Measurements from ENCODE around the gene FAM20C. TPM values are rescaled to one million over a fixed set of nuclear protein-coding genes. Genes with fewer than 3 reads are reported as not detected.
"Not testable (repeated sequence)": the region's sequence is repeated elsewhere in the genome, so short reads cannot be mapped to it uniquely, and the experiment has no call there.

Gene FAM20C
- total RNA-seq, 1 experiment from 2014 or later, result 34.0 TPM

GRCh38 chr7:262631-263311 is 70.4 kb downstream of the FAM20C start:
- H3K27me3 ChIP-seq (replicated peaks; ENCODE audit: control insufficient read depth, insufficient read depth, low read length); H3K4me1 Mint-ChIP-seq (ENCODE audit: low read depth, unreplicated experiment); H3K4me1 ChIP-seq; H3K27me3 Mint-ChIP-seq (ENCODE audit: insufficient read depth, unreplicated experiment); H3K36me3 ChIP-seq (ENCODE audit: control insufficient read depth, insufficient read depth, low read length); POLR2A ChIA-PET; intact Hi-C loops (cut with micrococcal nuclease; ENCODE audit: unreplicated experiment); BruUV-seq (replicated peaks); H3K4me3 ChIP-seq (ENCODE audit: low read depth, low read length): not testable (repeated sequence)
- H3K9me3 ChIP-seq, result peaks cover 14% of the 10 kb centered on the region
- peak; percentile 57 to 78 for DNase-seq
- Mint-ChIP-seq H3K27ac (ENCODE audit: unreplicated experiment) (peak overlapping the region; percentile 85), H3K4me3 (ENCODE audit: unreplicated experiment) (peak overlapping the region; percentile 30), H3K36me3 (ENCODE audit: insufficient read depth, unreplicated experiment) (peaks cover 43% of the 10 kb centered on the region), H3K9me3 (ENCODE audit: unreplicated experiment) (peaks cover 11% of the 10 kb centered on the region)
- TF ChIP-seq CTCF (IDR thresholded peaks at IDR 0.05; ENCODE audit: insufficient read depth in 1 of 2, low read depth in 1 of 2, low read length in 1 of 2, severe bottlenecking in 1 of 2, unreplicated experiment in 1 of 2), result peak in 1 of 2 experiments; percentile 85
- CTCF ChIA-PET, result interaction anchor here (1.1 to 1.2 kb wide), 2 partner anchors 22 to 56 kb away, joined by 4 to 7 read pairs; no protein-coding TSS in a partner anchor

GRCh38 chr7:263483-264351 is 71.3 kb downstream of the FAM20C start:
- H3K27me3 ChIP-seq (replicated peaks; ENCODE audit: control insufficient read depth, insufficient read depth, low read length); H3K4me3 ChIP-seq (ENCODE audit: low read depth, low read length); H3K4me1 ChIP-seq; H3K4me3 Mint-ChIP-seq (ENCODE audit: unreplicated experiment); BruUV-seq (replicated peaks); H3K27ac Mint-ChIP-seq (ENCODE audit: unreplicated experiment); H3K36me3 ChIP-seq (ENCODE audit: control insufficient read depth, insufficient read depth, low read length); H3K4me1 Mint-ChIP-seq (ENCODE audit: low read depth, unreplicated experiment); POLR2A ChIA-PET; H3K27me3 Mint-ChIP-seq (ENCODE audit: insufficient read depth, unreplicated experiment): not testable (repeated sequence)
- CTCF ChIA-PET, result interaction anchor here (0.6 to 1.2 kb wide), 4 partner anchors 24 to 1707 kb away, joined by 3 to 7 read pairs (median 3); no protein-coding TSS in a partner anchor
- H3K36me3 Mint-ChIP-seq (ENCODE audit: insufficient read depth, unreplicated experiment), result peaks cover 34% of the 10 kb centered on the region
- H3K9me3 Mint-ChIP-seq (ENCODE audit: unreplicated experiment), result peaks cover 11% of the 10 kb centered on the region
- TF ChIP-seq CTCF (IDR thresholded peaks at IDR 0.05; ENCODE audit: insufficient read depth in 1 of 2, low read depth in 1 of 2, low read length in 1 of 2, severe bottlenecking in 1 of 2, unreplicated experiment in 1 of 2), result peak in 1 of 2 experiments; percentile 52
- H3K9me3 ChIP-seq, result peaks cover 14% of the 10 kb centered on the region
- intact Hi-C loops (cut with micrococcal nuclease; ENCODE audit: unreplicated experiment), result loop anchor here (2.0 kb wide), 1 partner anchor 21 kb away; no protein-coding TSS in a partner anchor
- DNase-seq, result peak in 1 of 2 experiments; percentile 34

GRCh38 chr7:264541-265191 is 72.3 kb downstream of the FAM20C start:
- no peaks in the 10 kb centered on the region for H3K36me3 ChIP-seq (ENCODE audit: control insufficient read depth, insufficient read depth, low read length)
- no peaks in the 10 kb centered on the region for H3K4me1 ChIP-seq
- peaks cover 14% of the 10 kb centered on the region for H3K9me3 ChIP-seq
- ChIA-PET CTCF (interaction anchor here (0.6 to 1.0 kb wide), 3 partner anchors 54 to 615 kb away, joined by 3 to 4 read pairs (median 3); no protein-coding TSS in a partner anchor), POLR2A (no interaction called here)
- Mint-ChIP-seq H3K4me1 (ENCODE audit: low read depth, unreplicated experiment) (peaks cover 6% of the 10 kb centered on the region), H3K36me3 (ENCODE audit: insufficient read depth, unreplicated experiment) (peaks cover 27% of the 10 kb centered on the region), H3K27me3 (ENCODE audit: insufficient read depth, unreplicated experiment) (no peaks in the 10 kb centered on the region), H3K27ac (ENCODE audit: unreplicated experiment) (no peak overlapping the region), H3K4me3 (ENCODE audit: unreplicated experiment) (no peak overlapping the region), H3K9me3 (ENCODE audit: unreplicated experiment) (peaks cover 11% of the 10 kb centered on the region)
- peak in 1 of 2 experiments; percentile 17 for DNase-seq
- intact Hi-C loops (cut with micrococcal nuclease; ENCODE audit: unreplicated experiment), result loop anchor here (2.0 kb wide), 1 partner anchor 20 kb away; no protein-coding TSS in a partner anchor
- H3K27me3 ChIP-seq (replicated peaks; ENCODE audit: control insufficient read depth, insufficient read depth, low read length), result no peaks in the 10 kb centered on the region
- TF ChIP-seq CTCF (IDR thresholded peaks at IDR 0.05; ENCODE audit: insufficient read depth in 1 of 2, low read depth in 1 of 2, low read length in 1 of 2, severe bottlenecking in 1 of 2, unreplicated experiment in 1 of 2), result no peak
- no peak overlapping the region for H3K4me3 ChIP-seq (ENCODE audit: low read depth, low read length)
- BruUV-seq (replicated peaks), result no TSS peak

All from Caco-2 (cell line).